GM19397 (cell line): ENCODE data around the gene TSHZ2.

Source experiments
- ATAC-seq: cut with Tn5 transposase; IDR thresholded peaks from one replicate; pipeline ENCODE4 v1.9.1; 2021; ENCODE audit warnings: mild to moderate bottlenecking, moderate library complexity; ENCODE audit not compliant: unreplicated experiment

Gene TSHZ2

DNA sequence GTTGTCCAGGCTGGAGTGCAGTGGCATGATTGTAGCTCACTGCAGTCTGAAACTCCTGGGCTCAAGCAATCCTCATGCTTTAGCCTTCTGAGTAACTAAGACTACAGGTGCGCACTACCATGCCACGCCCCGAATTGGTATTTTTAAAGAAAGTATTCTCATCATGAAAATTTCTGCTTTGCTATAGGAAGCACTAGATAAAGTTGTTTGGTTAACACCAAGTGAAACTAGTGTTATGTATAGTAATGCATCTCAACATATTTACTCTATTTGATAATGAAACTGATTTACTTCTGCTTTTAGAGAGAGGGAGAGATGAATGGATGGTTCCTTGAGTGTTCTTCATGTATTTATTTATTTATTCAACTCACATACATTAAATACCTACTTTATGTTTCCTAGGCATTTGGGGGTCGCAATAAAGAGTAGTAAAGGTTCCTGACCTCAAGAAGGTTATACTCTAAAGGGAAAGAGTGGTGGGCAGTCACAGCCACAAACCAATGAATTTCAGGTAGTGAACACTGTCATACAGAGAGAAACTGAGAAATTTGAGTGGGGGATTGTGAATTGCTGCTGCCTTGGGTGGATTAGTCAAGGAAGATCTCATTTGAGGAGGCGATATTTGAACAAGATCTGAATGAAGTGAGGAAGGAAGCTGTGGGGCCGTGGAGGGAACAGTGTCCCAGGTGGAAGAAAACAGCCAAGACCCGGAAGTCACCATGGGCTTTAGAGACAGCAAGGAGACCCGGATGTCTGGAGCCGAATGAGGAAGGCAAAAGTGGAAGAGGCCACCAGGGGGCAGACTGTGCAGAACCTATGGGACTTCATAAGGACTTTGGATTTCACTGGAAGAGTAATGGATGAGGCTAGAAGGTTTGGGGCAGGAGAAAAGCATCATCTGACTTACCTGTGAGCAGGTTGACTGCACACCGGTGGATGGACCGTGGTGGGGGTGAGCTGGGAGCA lies 185.6 kb downstream of the TSHZ2 start:
- peak; percentile 57 for ATAC-seq

DNA sequence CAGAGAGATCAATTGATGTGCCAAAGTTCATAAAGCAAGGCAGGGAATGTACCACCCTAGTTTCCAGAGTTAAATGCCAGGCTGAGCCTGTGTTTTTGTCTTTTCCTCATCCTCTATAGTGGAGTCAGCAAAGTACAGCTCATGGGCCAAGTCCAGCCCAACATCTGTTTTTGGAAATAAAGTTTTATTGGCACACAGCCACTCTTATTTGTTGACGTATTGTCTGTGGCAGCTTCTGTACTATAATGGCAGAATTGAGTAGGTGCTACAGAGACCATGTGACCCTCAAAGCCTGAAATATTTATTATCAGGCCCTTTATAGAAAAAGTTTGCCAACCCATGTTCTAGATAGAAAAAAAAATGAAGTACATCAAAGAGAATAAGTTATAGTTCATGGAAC lies 187.0 kb downstream of the TSHZ2 start:
- ATAC-seq: no peak

- no peak for ATAC-seq
Measured at GRCh38 chr20:53161073-53161472, 188.9 kb downstream of the TSHZ2 start.

- ATAC-seq: no peak
Measured at GRCh38 chr20:53161473-53161872, 189.3 kb downstream of the TSHZ2 start.

DNA sequence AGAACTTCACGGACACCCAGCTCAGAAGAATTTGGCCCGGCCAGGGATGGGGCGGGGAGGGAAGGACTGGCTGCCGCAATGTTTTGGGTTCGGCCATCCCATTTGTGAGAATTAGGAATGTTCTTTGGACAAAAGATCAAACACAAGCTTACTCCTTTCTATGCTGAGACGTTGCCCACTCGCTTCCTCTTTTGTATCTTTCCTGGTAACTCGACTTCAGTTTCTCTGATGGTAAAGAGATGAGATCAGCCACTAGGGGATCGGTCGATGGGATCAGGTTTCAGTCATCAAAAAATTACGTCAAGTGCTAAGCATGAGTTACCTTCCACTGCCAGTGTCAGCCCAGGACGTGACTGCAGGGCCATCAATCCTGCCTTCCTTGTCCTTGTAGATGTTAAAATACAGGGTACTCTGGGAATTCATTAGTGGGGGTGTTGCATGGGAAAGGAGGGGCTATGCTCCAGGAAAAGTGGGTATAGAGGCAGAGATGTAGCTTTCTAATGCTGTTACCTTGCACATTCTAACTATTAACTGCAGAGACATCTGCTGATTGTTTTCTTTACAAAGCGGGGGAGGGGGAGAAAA lies 190.2 kb downstream of the TSHZ2 start:
- no peak for ATAC-seq

DNA sequence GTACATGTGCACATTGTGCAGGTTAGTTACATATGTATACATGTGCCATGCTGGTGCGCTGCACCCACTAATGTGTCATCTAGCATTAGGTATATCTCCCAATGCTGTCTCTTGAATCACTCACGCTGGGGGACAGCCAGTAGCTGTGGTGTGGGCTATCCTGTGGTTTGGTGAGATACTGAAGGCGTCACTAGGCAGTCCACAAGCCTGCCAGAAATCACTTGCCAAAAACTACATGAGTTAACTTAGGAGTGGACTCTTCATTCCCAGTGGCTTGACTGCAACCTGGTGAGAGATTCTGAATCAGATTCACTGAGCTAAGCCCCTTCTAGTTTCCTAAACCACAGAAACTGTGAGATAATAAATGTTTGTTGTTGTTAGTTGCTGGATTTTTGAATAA lies 191.3 kb downstream of the TSHZ2 start:
- no peak for ATAC-seq

DNA sequence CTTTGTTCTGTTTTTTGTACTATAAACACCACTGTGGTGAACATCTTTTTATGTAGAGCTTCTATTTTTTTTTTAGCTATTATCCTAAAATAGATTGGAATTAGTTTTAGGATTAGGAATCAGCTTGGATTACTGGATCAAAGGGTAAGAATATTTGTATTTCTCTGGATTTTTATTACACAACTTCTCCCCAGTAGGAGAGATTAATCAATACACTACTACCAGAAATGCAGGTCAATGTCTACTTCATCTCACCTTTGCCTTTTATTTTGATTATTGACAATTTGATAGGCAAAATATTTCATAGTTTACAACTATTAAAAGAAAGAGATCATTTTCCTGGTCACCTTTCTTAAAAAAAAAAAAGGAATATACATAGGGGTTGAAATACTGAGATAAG lies 191.9 kb downstream of the TSHZ2 start:
- ATAC-seq: no peak

- no peak for ATAC-seq
Measured at GRCh38 chr20:53165452-53165851, 193.3 kb downstream of the TSHZ2 start.

GRCh38 chr20:53168491-53168890 lies 196.3 kb downstream of the TSHZ2 start:
- no peak for ATAC-seq

DNA sequence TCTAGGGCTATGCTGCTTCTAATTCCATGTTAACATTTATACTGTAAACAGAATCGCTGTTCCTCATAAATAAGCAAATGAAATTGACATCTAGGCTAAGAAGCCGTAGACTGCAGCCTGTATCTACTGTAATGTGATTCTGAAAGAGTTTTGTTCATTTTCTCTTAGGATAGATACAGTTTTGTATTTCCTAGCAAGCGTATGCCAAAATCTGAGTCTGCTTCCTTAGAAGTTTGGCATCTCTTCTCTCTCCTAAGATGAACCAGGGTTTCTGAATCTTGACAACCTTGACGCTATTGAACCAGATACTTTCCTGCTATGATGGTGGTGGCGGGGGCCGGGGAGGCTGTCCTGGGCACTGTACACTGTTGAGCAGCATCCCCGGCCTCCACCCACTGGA lies 198.0 kb downstream of the TSHZ2 start:
- ATAC-seq: no peak

GRCh38 chr20:53171065-53171464 lies 198.9 kb downstream of the TSHZ2 start:
- ATAC-seq: no peak

DNA sequence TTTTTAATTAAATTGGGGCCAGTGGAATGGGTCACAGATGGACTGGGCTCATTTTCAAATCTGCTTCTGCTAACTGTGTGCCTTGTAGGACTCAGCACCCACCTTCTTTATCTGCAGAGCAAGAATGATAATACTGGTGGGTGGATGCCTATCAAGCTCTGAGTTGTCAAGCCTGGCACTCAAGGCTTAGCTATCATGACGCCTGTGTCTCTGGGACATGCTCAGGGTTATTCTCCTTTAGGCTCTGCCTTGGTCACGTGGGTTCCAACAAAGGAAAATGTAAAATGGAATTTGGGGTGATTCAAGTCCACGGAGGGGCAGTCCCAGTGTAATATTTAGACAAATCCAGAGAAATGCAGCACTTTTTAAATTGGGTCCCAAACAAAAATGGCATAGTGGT lies 202.3 kb downstream of the TSHZ2 start:
- no peak for ATAC-seq

GRCh38 chr20:53175135-53175780 lies 203.1 kb downstream of the TSHZ2 start:
- ATAC-seq: no peak

DNA sequence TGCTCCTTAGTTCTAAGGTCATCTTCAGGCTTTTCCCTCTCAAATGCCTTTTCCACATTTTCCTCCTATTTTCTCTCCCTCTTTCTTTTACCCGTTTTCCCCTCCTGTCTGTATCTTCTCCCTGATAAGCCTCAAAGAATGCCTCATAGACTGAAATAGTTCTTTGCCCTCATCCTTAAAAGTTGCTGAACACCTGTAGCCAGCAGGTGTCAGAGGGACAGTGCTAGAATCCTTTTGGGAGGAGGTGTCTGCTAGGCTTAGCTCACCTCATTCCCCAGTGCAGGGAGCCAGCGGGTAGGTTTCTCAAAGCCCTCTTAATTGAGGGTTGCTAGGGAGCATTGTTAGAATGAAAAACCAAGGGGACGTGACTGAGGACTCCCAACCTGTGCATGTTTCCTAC lies 204.0 kb downstream of the TSHZ2 start:
- no peak for ATAC-seq

GRCh38 chr20:53177687-53178086 lies 205.5 kb downstream of the TSHZ2 start:
- ATAC-seq: no peak

DNA sequence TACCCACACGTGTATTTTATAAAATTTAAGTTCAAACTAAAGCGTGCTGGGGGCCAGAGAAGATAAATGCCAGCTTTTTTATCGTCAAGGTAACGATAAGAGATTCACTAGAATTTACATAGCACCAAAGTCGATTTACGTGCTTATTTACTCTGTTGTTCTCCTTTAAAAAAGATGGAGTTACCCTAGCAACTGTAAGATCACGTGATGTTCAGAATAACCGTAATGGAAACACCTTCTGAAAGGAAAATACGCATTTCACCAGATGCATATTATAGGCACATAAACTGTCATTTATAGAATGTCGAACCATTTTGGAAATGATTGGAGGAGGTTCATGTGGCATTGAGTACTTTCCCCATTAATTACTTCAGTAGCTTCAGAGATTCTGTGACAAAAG lies 207.6 kb downstream of the TSHZ2 start:
- no peak for ATAC-seq

DNA sequence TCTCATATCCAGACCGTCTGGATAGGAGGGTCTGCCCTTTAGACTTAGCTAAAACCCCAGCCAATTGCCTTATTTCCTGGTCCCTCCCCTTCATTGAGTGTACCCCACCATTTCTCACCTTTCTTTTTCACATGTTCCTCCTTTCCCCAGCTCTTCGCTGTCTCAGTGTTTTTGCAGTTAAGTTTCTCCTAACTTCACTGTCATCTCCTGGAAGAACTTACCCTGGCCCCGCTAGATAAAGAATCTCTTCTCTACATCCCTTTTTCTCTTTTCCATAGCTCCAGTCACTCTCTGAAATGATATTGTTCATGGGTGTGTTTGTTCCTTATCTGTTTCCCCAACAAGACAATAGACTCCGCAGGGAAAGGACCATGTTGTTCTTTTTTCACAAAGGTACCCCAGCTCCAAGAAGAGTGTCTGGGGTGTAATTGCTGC lies 208.8 kb downstream of the TSHZ2 start:
- no peak for ATAC-seq

- no peak for ATAC-seq
Measured at GRCh38 chr20:53181866-53182376, 209.8 kb downstream of the TSHZ2 start.

- ATAC-seq: no peak
Measured at GRCh38 chr20:53183181-53183580, 211.0 kb downstream of the TSHZ2 start.

GRCh38 chr20:53186635-53187034 lies 214.5 kb downstream of the TSHZ2 start:
- ATAC-seq: no peak

GRCh38 chr20:53187392-53188068 lies 215.4 kb downstream of the TSHZ2 start:
- ATAC-seq: no peak
